Mammary epithelial cell (primary cell): ENCODE measurements around the gene WBP1L.

Experiments
- EZH2 ChIP-seq: IDR thresholded peaks from 2 replicates; pipeline ENCODE4 v1.6.1; 2012; ENCODE audit warnings: low read length, inconsistent platforms, borderline replicate concordance
- TF ChIP-seq, protein P1 (sequence below), 2 donors: IDR thresholded peaks in 1 of 2; conservative IDR thresholded peaks in 1 of 2; 2 replicates each; pipeline ENCODE4 v1.5.1; 2011 to 2012; ENCODE audit warnings: inconsistent platforms in 2 of 2, low read length in 2 of 2, mild to moderate bottlenecking in 2 of 2, control low read depth in 1 of 2, low read depth in 1 of 2; ENCODE audit not compliant: insufficient read depth in 1 of 2; ENCODE audit errors: extremely low read depth in 1 of 2

DNA sequence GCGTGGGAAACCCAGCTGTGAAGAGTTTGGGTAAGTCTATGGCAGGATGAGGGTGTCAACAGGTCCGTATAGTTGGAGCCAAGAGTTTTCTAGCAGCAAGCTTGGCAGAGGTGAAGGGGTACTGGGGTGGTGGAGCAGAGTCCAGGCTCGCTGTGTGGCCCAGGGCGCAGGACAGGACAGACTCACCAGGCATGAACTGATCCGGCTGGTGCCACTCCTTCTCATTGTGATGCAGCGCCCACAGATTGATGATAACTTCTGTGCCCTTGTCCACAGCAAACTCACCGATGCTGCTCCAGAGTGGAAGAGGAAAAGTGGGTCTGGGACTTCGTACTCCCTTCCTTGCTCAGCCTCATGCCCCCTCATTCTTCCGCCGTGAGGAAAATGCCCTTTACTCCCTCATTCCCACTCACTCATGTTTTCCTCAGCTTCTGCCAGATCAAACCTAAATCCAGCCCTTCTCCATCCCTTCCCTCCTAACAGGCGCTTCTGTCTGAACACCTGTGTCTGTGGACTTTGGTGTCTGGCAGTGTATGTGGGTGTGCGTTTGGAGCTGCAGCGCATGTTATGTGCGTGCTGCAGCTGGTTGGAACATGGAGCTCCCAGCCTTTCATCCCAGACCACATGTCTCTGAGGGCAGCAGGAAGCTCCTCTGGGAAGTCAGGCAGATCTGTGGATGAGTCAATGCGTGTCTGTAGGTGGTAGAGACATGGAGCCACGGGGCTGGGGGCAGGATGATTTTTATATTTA, 87.7 kb downstream of the WBP1L start:
- TF ChIP-seq, protein P1, sequence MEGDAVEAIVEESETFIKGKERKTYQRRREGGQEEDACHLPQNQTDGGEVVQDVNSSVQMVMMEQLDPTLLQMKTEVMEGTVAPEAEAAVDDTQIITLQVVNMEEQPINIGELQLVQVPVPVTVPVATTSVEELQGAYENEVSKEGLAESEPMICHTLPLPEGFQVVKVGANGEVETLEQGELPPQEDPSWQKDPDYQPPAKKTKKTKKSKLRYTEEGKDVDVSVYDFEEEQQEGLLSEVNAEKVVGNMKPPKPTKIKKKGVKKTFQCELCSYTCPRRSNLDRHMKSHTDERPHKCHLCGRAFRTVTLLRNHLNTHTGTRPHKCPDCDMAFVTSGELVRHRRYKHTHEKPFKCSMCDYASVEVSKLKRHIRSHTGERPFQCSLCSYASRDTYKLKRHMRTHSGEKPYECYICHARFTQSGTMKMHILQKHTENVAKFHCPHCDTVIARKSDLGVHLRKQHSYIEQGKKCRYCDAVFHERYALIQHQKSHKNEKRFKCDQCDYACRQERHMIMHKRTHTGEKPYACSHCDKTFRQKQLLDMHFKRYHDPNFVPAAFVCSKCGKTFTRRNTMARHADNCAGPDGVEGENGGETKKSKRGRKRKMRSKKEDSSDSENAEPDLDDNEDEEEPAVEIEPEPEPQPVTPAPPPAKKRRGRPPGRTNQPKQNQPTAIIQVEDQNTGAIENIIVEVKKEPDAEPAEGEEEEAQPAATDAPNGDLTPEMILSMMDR (conservative IDR thresholded peaks at IDR 0.05 in 1 of 2, IDR thresholded peaks at IDR 0.05 in 1 of 2; ENCODE audit: extremely low read depth in 1 of 2, insufficient read depth in 1 of 2, low read depth in 1 of 2, low read length in 2 of 2), result no peak
- no peak for TF ChIP-seq EZH2
